Neural progenitor cell (in vitro differentiated cells): Measurements from ENCODE around the gene SGSM1. TPM values are rescaled to one million over a fixed set of nuclear protein-coding genes. Genes with fewer than 3 reads are reported as not detected.

ENCODE experiments used
- DNase-seq: peaks from one replicate; pipeline ENCODE4 v3.0.0-alpha.2; 2016; ENCODE audit warnings: low spot score
- H2AFZ ChIP-seq: fragments of 200-600 bp; sonication (generic); replicated peaks from 2 replicates; pipeline ENCODE4 v1.6.1; 2016; ENCODE audit warnings: antibody characterized with exemption
- H3F3A ChIP-seq: fragments of 200-600 bp; sonication (generic); 2 replicates; pipeline ENCODE4 v1.6.1; 2016; ENCODE audit warnings: antibody characterized with exemption, low read depth
- H3K27ac ChIP-seq: fragments of 200-600 bp; sonication (generic); 2 replicates; pipeline ENCODE4 v1.5.1; 2016; ENCODE audit warnings: mild to moderate bottlenecking
- H3K27me3 ChIP-seq: fragments of 200-600 bp; sonication (generic); 2 replicates; pipeline ENCODE4 v1.6.1; 2016; ENCODE audit warnings: mild to moderate bottlenecking, moderate library complexity
- H3K36me3 ChIP-seq: fragments of 200-600 bp; sonication (generic); 2 replicates; pipeline ENCODE4 v1.5.1; 2016
- H3K4me1 ChIP-seq: fragments of 200-600 bp; sonication (generic); 2 replicates; pipeline ENCODE4 v1.6.1; 2016; ENCODE audit warnings: mixed run types
- H3K4me2 ChIP-seq: fragments of 200-600 bp; sonication (generic); 2 replicates; pipeline ENCODE4 v1.6.1; 2016
- H3K4me3 ChIP-seq: fragments of 200-600 bp; sonication (generic); 2 replicates; pipeline ENCODE4 v1.5.1; 2016
- H3K79me2 ChIP-seq: fragments of 200-600 bp; sonication (generic); 2 replicates; pipeline ENCODE4 v1.6.1; 2016; ENCODE audit warnings: low read depth
- H3K9ac ChIP-seq: fragments of 200-600 bp; sonication (generic); 2 replicates; pipeline ENCODE4 v1.6.1; 2016
- H3K9me3 ChIP-seq: fragments of 200-600 bp; sonication (generic); 2 replicates; pipeline ENCODE4 v1.5.1; 2016; ENCODE audit warnings: low read depth
- H4K20me1 ChIP-seq: fragments of 200-600 bp; sonication (generic); 2 replicates; pipeline ENCODE4 v1.6.1; 2016; ENCODE audit warnings: low read depth
- H3K27ac Mint-ChIP-seq: 3 replicates; pipeline ENCODE4 v1.8.0; 2021; ENCODE audit warnings: mixed read lengths
- H3K27me3 Mint-ChIP-seq: 2 replicates; pipeline ENCODE4 v1.8.0; 2022; ENCODE audit warnings: low read depth, mild to moderate bottlenecking, inconsistent platforms, moderate library complexity, mixed read lengths; ENCODE audit not compliant: insufficient read depth
- H3K36me3 Mint-ChIP-seq: 3 replicates; pipeline ENCODE4 v1.8.0; 2021; ENCODE audit warnings: mixed read lengths
- H3K4me1 Mint-ChIP-seq: 3 replicates; pipeline ENCODE4 v1.8.0; 2021; ENCODE audit warnings: mixed read lengths
- H3K4me3 Mint-ChIP-seq: 3 replicates; pipeline ENCODE4 v1.8.0; 2021; ENCODE audit warnings: mild to moderate bottlenecking, moderate library complexity, mixed read lengths
- H3K9me3 Mint-ChIP-seq: 3 replicates; pipeline ENCODE4 v1.8.0; 2020; ENCODE audit warnings: mixed read lengths
- EZH2 ChIP-seq: fragments of 200-600 bp; sonication (generic); IDR thresholded peaks from 2 replicates; pipeline ENCODE4 v1.6.1; 2017; ENCODE audit warnings: antibody characterized with exemption, mild to moderate bottlenecking, moderate library complexity
- EZH2phosphoT487 ChIP-seq: fragments of 200-600 bp; sonication (generic); IDR thresholded peaks from 2 replicates; pipeline ENCODE4 v1.6.1; 2017; ENCODE audit warnings: antibody characterized with exemption
- total RNA-seq: library from RNA; depleted of rRNA; stranded (reverse); fragments of >200 nt; gene quantifications from 2 replicates; pipeline ENCODE4 v1.2.3, GENCODE V29; 2015; ENCODE audit warnings: low replicate concordance
- TF ChIP-seq, protein P1 (sequence below): fragments of 200-600 bp; sonication (generic); IDR thresholded peaks from 2 replicates; pipeline ENCODE4 v1.5.1; 2017; ENCODE audit warnings: antibody characterized with exemption, mild to moderate bottlenecking

Gene SGSM1
- total RNA-seq, 1 donor from 2014 or later = 1.1 TPM

DNA sequence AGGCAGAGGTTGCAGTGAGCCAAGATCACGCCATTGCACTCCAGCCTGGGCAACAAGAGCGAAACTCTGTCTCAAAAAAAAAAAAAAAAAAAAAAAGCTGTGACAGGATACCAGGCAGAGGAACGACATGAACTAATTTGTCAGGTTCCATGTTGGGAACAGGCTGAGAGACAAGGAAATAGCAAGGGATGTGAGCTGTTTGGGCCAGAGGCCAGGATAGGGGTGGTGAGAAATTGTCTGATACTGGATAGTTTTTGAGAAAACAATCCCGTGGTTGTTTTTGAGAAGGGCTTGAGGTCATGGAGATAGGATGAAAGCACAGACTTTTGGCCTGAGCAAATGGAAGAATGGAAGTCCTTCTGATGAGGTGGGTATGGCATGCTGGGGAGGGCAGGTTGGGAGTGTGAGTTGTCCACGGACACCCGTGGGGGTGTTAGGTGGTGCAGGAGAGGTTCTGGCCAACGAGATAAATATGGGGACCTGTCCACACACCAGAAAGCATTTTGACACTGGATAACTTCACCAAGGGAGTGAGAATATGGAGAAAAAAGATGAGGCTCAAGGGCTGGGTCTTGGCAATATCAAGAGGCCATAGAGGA, 45.2 kb upstream of the SGSM1 start:
- Histone ChIP-seq H3K27ac (no peak overlapping the region), H3K36me3 (no peaks in the 10 kb centered on the region), H4K20me1 (no peaks in the 10 kb centered on the region), H3K9me3 (no peaks in the 10 kb centered on the region), H3K4me3 (no peak overlapping the region), H3K79me2 (no peaks in the 10 kb centered on the region), H3K27me3 (no peaks in the 10 kb centered on the region), H3F3A (peaks cover 3% of the 10 kb centered on the region), H3K9ac (no peak overlapping the region), H2AFZ (no peak overlapping the region), H3K4me1 (no peaks in the 10 kb centered on the region), H3K4me2 (no peak overlapping the region)
- no peak for DNase-seq
- H3K27ac Mint-ChIP-seq = no peak overlapping the region
- TF ChIP-seq EZH2 (no peak), EZH2phosphoT487 (no peak)
- TF ChIP-seq, protein P1, sequence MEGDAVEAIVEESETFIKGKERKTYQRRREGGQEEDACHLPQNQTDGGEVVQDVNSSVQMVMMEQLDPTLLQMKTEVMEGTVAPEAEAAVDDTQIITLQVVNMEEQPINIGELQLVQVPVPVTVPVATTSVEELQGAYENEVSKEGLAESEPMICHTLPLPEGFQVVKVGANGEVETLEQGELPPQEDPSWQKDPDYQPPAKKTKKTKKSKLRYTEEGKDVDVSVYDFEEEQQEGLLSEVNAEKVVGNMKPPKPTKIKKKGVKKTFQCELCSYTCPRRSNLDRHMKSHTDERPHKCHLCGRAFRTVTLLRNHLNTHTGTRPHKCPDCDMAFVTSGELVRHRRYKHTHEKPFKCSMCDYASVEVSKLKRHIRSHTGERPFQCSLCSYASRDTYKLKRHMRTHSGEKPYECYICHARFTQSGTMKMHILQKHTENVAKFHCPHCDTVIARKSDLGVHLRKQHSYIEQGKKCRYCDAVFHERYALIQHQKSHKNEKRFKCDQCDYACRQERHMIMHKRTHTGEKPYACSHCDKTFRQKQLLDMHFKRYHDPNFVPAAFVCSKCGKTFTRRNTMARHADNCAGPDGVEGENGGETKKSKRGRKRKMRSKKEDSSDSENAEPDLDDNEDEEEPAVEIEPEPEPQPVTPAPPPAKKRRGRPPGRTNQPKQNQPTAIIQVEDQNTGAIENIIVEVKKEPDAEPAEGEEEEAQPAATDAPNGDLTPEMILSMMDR = no peak
- H3K36me3 Mint-ChIP-seq = no peaks in the 10 kb centered on the region
- peaks cover 2% of the 10 kb centered on the region for H3K4me1 Mint-ChIP-seq
- no peak overlapping the region for H3K4me3 Mint-ChIP-seq
- H3K27me3 Mint-ChIP-seq = peaks cover 9% of the 10 kb centered on the region
- H3K9me3 Mint-ChIP-seq = no peaks in the 10 kb centered on the region

DNA sequence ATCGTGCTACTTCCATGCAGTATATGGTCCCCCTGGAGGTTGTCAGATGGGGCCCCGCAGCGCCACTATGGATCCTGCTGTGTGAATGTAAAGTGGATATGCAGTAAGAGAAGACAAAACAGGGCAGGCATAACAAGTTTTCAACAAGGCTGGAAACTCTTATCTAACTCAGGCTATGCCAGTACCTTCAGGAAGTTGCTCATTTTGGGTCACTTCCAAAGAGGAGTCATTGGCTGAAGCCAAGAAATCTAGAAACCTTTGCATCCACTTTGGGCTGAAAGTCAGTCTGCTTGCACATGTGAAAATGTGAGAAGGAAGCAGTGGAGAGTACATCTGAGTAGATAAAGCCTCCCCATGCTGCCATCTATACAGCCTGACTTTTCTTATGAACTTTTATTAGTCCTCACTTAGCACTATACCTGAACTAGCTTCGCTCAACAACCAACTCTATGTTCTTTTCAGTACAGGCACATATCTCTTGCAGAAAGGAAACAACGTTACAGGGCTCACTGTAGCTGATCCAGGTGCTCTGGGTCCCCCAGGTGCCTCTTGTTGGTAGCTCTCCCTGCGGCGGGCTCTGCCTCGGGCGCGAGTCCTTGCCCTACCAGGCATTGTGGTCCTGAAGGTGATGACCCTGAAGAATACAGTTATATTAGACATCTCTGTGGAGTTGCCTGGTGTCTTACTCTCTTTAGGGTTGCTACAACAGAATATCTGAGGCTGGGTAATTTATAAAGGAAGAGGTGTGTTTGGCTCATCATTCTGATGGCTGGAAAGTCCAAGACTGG, 43.9 kb upstream of the SGSM1 start:
- Mint-ChIP-seq H3K36me3 (no peaks in the 10 kb centered on the region), H3K27ac (no peak overlapping the region), H3K4me1 (peaks cover 2% of the 10 kb centered on the region), H3K4me3 (no peak overlapping the region), H3K27me3 (peaks cover 9% of the 10 kb centered on the region), H3K9me3 (no peaks in the 10 kb centered on the region)
- Histone ChIP-seq H3F3A (peaks cover 3% of the 10 kb centered on the region), H3K79me2 (no peaks in the 10 kb centered on the region), H3K4me3 (no peak overlapping the region), H2AFZ (no peak overlapping the region), H3K4me1 (no peaks in the 10 kb centered on the region), H3K27ac (no peak overlapping the region), H4K20me1 (no peaks in the 10 kb centered on the region), H3K4me2 (no peak overlapping the region), H3K9ac (no peak overlapping the region), H3K36me3 (no peaks in the 10 kb centered on the region), H3K27me3 (no peaks in the 10 kb centered on the region), H3K9me3 (no peaks in the 10 kb centered on the region)
- DNase-seq = no peak
- TF ChIP-seq EZH2phosphoT487 = no peak
- no peak for TF ChIP-seq EZH2
- TF ChIP-seq, protein P1 = no peak

DNA sequence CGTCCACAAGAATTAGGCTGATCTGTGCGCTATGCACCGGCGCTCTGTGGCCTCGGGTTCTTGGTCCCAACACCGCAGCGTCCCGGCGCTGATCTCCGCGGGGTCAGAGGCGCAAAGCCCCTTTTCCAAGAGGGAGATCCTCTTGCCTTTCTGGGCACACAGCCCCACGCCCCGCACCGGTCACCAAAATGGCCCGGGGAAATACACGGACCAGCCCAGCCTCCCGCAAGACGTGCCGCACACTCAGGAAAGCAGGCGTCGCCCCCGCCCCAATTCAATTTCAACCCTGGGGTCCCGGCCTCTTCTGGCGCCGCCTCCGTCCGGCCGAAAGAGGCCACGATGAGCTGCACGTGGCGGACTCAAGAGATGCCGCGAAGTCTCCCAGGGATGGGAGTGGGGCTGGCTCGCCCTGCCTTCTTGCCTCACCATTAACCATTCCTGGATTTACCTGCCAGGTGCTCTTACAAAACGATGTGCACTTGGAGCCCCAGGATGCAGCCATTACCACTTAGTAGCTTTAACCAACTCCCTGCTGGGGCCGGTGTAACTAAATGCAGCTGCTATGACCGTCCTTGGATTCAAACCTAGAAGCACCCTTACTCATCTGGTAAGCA, 42.0 kb upstream of the SGSM1 start:
- Histone ChIP-seq H3K9ac (no peak overlapping the region), H3K27ac (no peak overlapping the region), H3F3A (peaks cover 3% of the 10 kb centered on the region), H3K4me2 (no peak overlapping the region), H3K4me3 (no peak overlapping the region), H3K9me3 (no peaks in the 10 kb centered on the region), H2AFZ (no peak overlapping the region), H3K27me3 (no peaks in the 10 kb centered on the region), H3K36me3 (no peaks in the 10 kb centered on the region), H3K79me2 (no peaks in the 10 kb centered on the region), H3K4me1 (no peaks in the 10 kb centered on the region), H4K20me1 (no peaks in the 10 kb centered on the region)
- peaks cover 3% of the 10 kb centered on the region for H3K27me3 Mint-ChIP-seq
- TF ChIP-seq EZH2phosphoT487 (no peak), EZH2 (no peak)
- TF ChIP-seq, protein P1 = no peak
- no peak for DNase-seq
- H3K27ac Mint-ChIP-seq = no peak overlapping the region
- H3K36me3 Mint-ChIP-seq = no peaks in the 10 kb centered on the region
- no peak overlapping the region for H3K4me3 Mint-ChIP-seq
- H3K9me3 Mint-ChIP-seq = no peaks in the 10 kb centered on the region
- H3K4me1 Mint-ChIP-seq = peaks cover 2% of the 10 kb centered on the region
